CD4-positive, alpha-beta T cell (primary cell): ENCODE data around the gene ITSN2. TPM values are rescaled to one million over a fixed set of nuclear protein-coding genes. Genes with fewer than 3 reads are reported as not detected.

ENCODE experiments used
- ATAC-seq: fragments of 200-7000 bp; cut with Tn5 transposase; one replicate; pipeline ENCODE4 v1.10.0; 2022; ENCODE audit warnings: mild to moderate bottlenecking; ENCODE audit not compliant: poor library complexity
- CTCF ChIA-PET: fragments of 350-600 bp; sonication (Branson Sonifier 250); formaldehyde crosslinking; loops from one replicate; lab custom pipeline; 2021; ENCODE audit warnings: antibody characterized with exemption, inconsistent platforms; lab: Charles Lee
- POLR2A ChIA-PET: fragments of 350-600 bp; sonication (Branson Sonifier 250); formaldehyde crosslinking; loops from one replicate; lab custom pipeline; 2021; ENCODE audit warnings: antibody characterized with exemption, inconsistent platforms; lab: Charles Lee
- DNase-seq, 14 experiments: peaks; one replicate each; pipeline ENCODE4 v3.0.0-alpha.2; 2013 to 2020; ENCODE audit warnings: mixed read lengths in 2 of 14
- H3K27ac ChIP-seq, 2 donors: one replicate each; pipeline versions ENCODE4 v1.5.1 to v1.7.0; 2013; ENCODE audit warnings: low read length in 2 of 2, low read depth in 1 of 2, mild to moderate bottlenecking in 1 of 2
- H3K27me3 ChIP-seq, 2 experiments: 1 replicate in 1 of 2; 2 replicates in 1 of 2; pipeline versions ENCODE4 v1.6.1 to v1.7.0; 2013; ENCODE audit warnings: low read length in 2 of 2, control low read depth in 1 of 2, mild to moderate bottlenecking in 1 of 2, moderate library complexity in 1 of 2; ENCODE audit not compliant: insufficient read depth in 2 of 2, control insufficient read depth in 1 of 2
- H3K36me3 ChIP-seq: one replicate; pipeline ENCODE4 v1.6.1; 2013; ENCODE audit warnings: low read length, control low read depth; ENCODE audit not compliant: insufficient read depth
- H3K4me1 ChIP-seq: one replicate; pipeline ENCODE4 v1.6.1; 2013; ENCODE audit warnings: low read length, control low read depth; ENCODE audit not compliant: insufficient read depth
- H3K4me3 ChIP-seq: one replicate; pipeline ENCODE4 v1.5.1; 2013; ENCODE audit warnings: mild to moderate bottlenecking, low read length, moderate library complexity
- H3K9me3 ChIP-seq, 2 experiments: 1 replicate in 1 of 2; 2 replicates in 1 of 2; pipeline versions ENCODE4 v1.6.1 to v1.7.0; 2013; ENCODE audit warnings: low read length in 2 of 2, mild to moderate bottlenecking in 2 of 2, control low read depth in 1 of 2, moderate library complexity in 1 of 2; ENCODE audit not compliant: control insufficient read depth in 1 of 2, insufficient read depth in 1 of 2
- H3K27ac Mint-ChIP-seq: one replicate; pipeline ENCODE4 v1.8.0; 2020; ENCODE audit warnings: mixed read lengths
- H3K27me3 Mint-ChIP-seq: one replicate; pipeline ENCODE4 v1.8.0; 2021; ENCODE audit warnings: mixed read lengths
- H3K36me3 Mint-ChIP-seq: one replicate; pipeline ENCODE4 v1.8.0; 2021; ENCODE audit warnings: low read depth, mixed read lengths
- H3K4me1 Mint-ChIP-seq: one replicate; pipeline ENCODE4 v1.8.0; 2021; ENCODE audit warnings: low read depth, mixed read lengths
- H3K4me3 Mint-ChIP-seq: one replicate; pipeline ENCODE4 v1.8.0; 2020; ENCODE audit warnings: mild to moderate bottlenecking, mixed read lengths
- H3K9me3 Mint-ChIP-seq: one replicate; pipeline ENCODE4 v1.8.0; 2020; ENCODE audit warnings: mixed read lengths
- CTCF ChIP-seq: fragments of 200-600 bp; IDR thresholded peaks from one replicate; pipeline ENCODE4 v1.8.0; 2022; ENCODE audit warnings: antibody characterized with exemption, mild to moderate bottlenecking
- intact Hi-C, 2 experiments: fragments of 100-400 bp; cut with DNase I in 1 of 2; cut with micrococcal nuclease in 1 of 2; formaldehyde crosslinking; loops; one replicate each; pipeline versions ENCODE4 v1.15.1 to v1.9.0; 2023 to 2025; cut with DNase I, micrococcal nuclease
- total RNA-seq, 174 experiments: library from RNA in 2 of 174; stranded (reverse) in 2 of 174; gene quantifications; one replicate each; pipeline ENCODE4 v1.2.3 and lab custom pipeline; 2021 to 2026

The ITSN2 gene
- total RNA-seq, 2 experiments from 2014 or later, result 75.4 to 77.1 TPM

- Mint-ChIP-seq H3K9me3 (no peaks in the 10 kb centered on the region), H3K27ac (no peak overlapping the region), H3K4me1 (no peaks in the 10 kb centered on the region), H3K4me3 (no peak overlapping the region), H3K36me3 (peaks cover 95% of the 10 kb centered on the region), H3K27me3 (no peaks in the 10 kb centered on the region)
- Histone ChIP-seq H3K27ac (no peak overlapping the region), H3K27me3 (no peaks in the 10 kb centered on the region), H3K36me3 (peaks cover 91% of the 10 kb centered on the region), H3K4me3 (no peak overlapping the region), H3K9me3 (no peaks in the 10 kb centered on the region), H3K4me1 (no peaks in the 10 kb centered on the region)
- intact Hi-C loops, result no loop called here
- no peak for TF ChIP-seq CTCF
- no peak for ATAC-seq
- POLR2A ChIA-PET, result no interaction called here
- CTCF ChIA-PET, result no interaction called here
- DNase-seq, result no peak
Observed at GRCh38 chr2:24208490-24208889, 151.8 kb downstream of the ITSN2 start.

DNA sequence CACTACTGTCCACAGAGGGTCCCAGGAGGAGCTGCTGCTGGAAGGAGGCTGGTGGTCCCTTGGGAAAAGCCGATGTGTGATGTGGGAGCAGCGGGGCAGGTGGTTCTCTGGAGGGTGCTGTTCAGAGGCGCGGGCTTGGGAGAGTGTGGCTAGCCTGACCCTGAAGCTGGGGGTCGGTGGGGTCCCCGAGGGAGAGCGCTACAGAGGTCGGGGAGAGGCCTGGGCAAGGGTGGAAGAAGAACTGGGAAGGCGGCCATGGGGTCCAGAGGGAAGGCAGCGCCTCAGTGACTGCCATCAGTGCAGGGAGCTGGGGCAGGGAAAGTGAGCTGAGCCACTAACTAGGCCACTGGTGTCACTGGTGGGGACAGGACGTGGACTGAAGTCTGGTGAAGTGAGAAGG is 153.0 kb downstream of the ITSN2 start:
- H3K36me3 ChIP-seq, result peaks cover 94% of the 10 kb centered on the region
- CTCF ChIA-PET, result no interaction called here
- H3K36me3 Mint-ChIP-seq, result peaks cover 97% of the 10 kb centered on the region

DNA sequence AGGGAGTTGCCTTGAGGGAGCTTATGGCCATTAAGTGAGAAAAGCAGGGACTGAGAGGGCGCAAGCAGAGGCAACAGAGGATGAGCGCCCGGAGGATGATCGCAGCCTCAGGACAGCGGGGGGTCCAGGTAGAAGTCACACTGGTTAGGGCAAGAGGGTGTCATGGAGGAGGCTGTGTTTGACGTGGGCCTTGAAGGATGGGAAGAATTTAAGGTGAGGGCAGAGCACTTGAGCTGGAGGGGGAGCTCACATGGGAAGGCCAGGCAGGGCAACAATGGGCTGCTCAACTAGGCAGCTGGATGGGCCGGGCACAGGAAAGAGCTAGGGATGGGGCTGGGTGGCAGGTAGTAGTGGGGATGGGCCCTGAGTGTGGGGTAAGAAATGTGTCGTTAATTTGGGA is 153.6 kb downstream of the ITSN2 start:
- TF ChIP-seq CTCF, result no peak
- Histone ChIP-seq H3K9me3 (no peaks in the 10 kb centered on the region), H3K27me3 (no peaks in the 10 kb centered on the region), H3K27ac (no peak overlapping the region), H3K36me3 (peaks cover 89% of the 10 kb centered on the region), H3K4me1 (no peaks in the 10 kb centered on the region), H3K4me3 (no peak overlapping the region)
- Mint-ChIP-seq H3K4me1 (no peaks in the 10 kb centered on the region), H3K27ac (no peak overlapping the region), H3K27me3 (no peaks in the 10 kb centered on the region), H3K36me3 (peaks cover 95% of the 10 kb centered on the region), H3K4me3 (no peak overlapping the region), H3K9me3 (no peaks in the 10 kb centered on the region)
- CTCF ChIA-PET, result no interaction called here
- no peak for ATAC-seq
- no peak for DNase-seq
- POLR2A ChIA-PET, result interaction anchor here (0.8 kb wide), 1 partner anchor 280 kb away, joined by 3 read pairs; the partner anchor contains the start of gene ATAD2B
- intact Hi-C loops, result no loop called here

More for the DNA sequence above, 153.0 kb downstream of the ITSN2 start:
- no peak for TF ChIP-seq CTCF
- ATAC-seq, result no peak
- Mint-ChIP-seq H3K27me3 (no peaks in the 10 kb centered on the region), H3K27ac (no peak overlapping the region), H3K9me3 (no peaks in the 10 kb centered on the region), H3K4me3 (no peak overlapping the region), H3K4me1 (no peaks in the 10 kb centered on the region)
- no peak overlapping the region for H3K27ac ChIP-seq
- no peaks in the 10 kb centered on the region for H3K27me3 ChIP-seq
- H3K9me3 ChIP-seq, result no peaks in the 10 kb centered on the region
- H3K4me3 ChIP-seq, result no peak overlapping the region
- intact Hi-C loops, result no loop called here
- no peaks in the 10 kb centered on the region for H3K4me1 ChIP-seq
- DNase-seq, result no peak
- POLR2A ChIA-PET, result no interaction called here
